PC-3 (cell line): ENCODE measurements around the gene C7orf57. TPM values are rescaled to one million over a fixed set of nuclear protein-coding genes. Genes with fewer than 3 reads are reported as not detected.

ENCODE experiments used
- ATAC-seq: fragments of 200-7000 bp; cut with Tn5 transposase; 2 replicates; pipeline ENCODE4 v1.9.1; 2020; ENCODE audit warnings: mild to moderate bottlenecking, moderate library complexity
- BruUV-seq: library from RNA; stranded (reverse); fragments of 400-500 nt; replicated peaks from 2 replicates; lab custom pipeline; 2021; lab: Mats Ljungman, UMichigan
- CTCF ChIA-PET: fragments of 300-600 bp; sonication (Branson Sonifier 250); formaldehyde crosslinking; loops from one replicate; lab custom pipeline; 2022; ENCODE audit warnings: antibody characterized with exemption; lab: Charles Lee
- POLR2A ChIA-PET: fragments of 300-600 bp; sonication (Branson Sonifier 250); formaldehyde crosslinking; loops from one replicate; lab custom pipeline; 2022; ENCODE audit warnings: antibody characterized with exemption; ENCODE audit not compliant: unreplicated experiment; lab: Charles Lee
- DNase-seq: peaks from one replicate; pipeline ENCODE4 v3.0.0-alpha.2; 2015
- H2AFZ ChIP-seq: fragments of 300-600 bp; sonication (generic); 2 replicates; pipeline ENCODE4 v1.6.0; 2016; ENCODE audit warnings: antibody characterized with exemption, low read length
- H3F3A ChIP-seq: fragments of 300-600 bp; sonication (generic); one replicate; pipeline ENCODE4 v1.6.0; 2017; ENCODE audit warnings: antibody characterized with exemption, low read length, control low read depth, mild to moderate bottlenecking; ENCODE audit not compliant: unreplicated experiment
- H3K27ac ChIP-seq: fragments of 300-600 bp; sonication (generic); 2 replicates; pipeline ENCODE4 v1.5.1; 2016; ENCODE audit warnings: mild to moderate bottlenecking, low read length
- H3K27me3 ChIP-seq: fragments of 300-600 bp; sonication (generic); 2 replicates; pipeline ENCODE4 v1.6.1; 2016; ENCODE audit warnings: low read length, mixed read lengths
- H3K36me3 ChIP-seq: fragments of 300-600 bp; sonication (generic); 2 replicates; pipeline ENCODE4 v1.6.1; 2016; ENCODE audit warnings: low read depth, mixed run types, low read length, mixed read lengths
- H3K4me1 ChIP-seq: fragments of 300-600 bp; sonication (generic); 2 replicates; pipeline ENCODE4 v1.5.1; 2016; ENCODE audit warnings: low read length; ENCODE audit not compliant: insufficient read depth
- H3K4me2 ChIP-seq: fragments of 300-600 bp; sonication (generic); 2 replicates; pipeline ENCODE4 v1.6.0; 2016; ENCODE audit warnings: low read length
- H3K4me3 ChIP-seq: fragments of 300-600 bp; sonication (generic); 2 replicates; pipeline ENCODE4 v1.5.1; 2016; ENCODE audit warnings: mild to moderate bottlenecking, low read length, mixed read lengths
- H3K79me2 ChIP-seq: fragments of 300-600 bp; sonication (generic); 2 replicates; pipeline ENCODE4 v1.6.1; 2017; ENCODE audit warnings: low read length, mixed read lengths
- H3K9ac ChIP-seq: fragments of 300-600 bp; sonication (generic); 2 replicates; pipeline ENCODE4 v1.6.0; 2016; ENCODE audit warnings: mild to moderate bottlenecking, low read length
- H3K9me2 ChIP-seq: fragments of 300-600 bp; sonication (generic); replicated peaks from 2 replicates; pipeline ENCODE4 v1.6.1; 2016; ENCODE audit warnings: mixed run types, low read length, mixed read lengths
- H3K9me3 ChIP-seq: fragments of 300-600 bp; sonication (generic); 2 replicates; pipeline ENCODE4 v1.6.1; 2016; ENCODE audit warnings: low read length, mixed read lengths
- H4K20me1 ChIP-seq: fragments of 300-600 bp; sonication (generic); 2 replicates; pipeline ENCODE4 v1.6.1; 2016; ENCODE audit warnings: low read length, mixed read lengths
- EZH2 ChIP-seq: fragments of 300-600 bp; sonication (generic); IDR thresholded peaks from one replicate; pipeline ENCODE4 v1.6.1; 2017; ENCODE audit warnings: antibody characterized with exemption, mild to moderate bottlenecking, low read length; ENCODE audit not compliant: unreplicated experiment
- EZH2phosphoT487 ChIP-seq: fragments of 300-600 bp; sonication (generic); IDR thresholded peaks from 2 replicates; pipeline ENCODE4 v1.6.1; 2018; ENCODE audit warnings: mild to moderate bottlenecking, antibody characterized with exemption, low read length, borderline replicate concordance
- intact Hi-C: fragments of 100-400 bp; cut with micrococcal nuclease; formaldehyde crosslinking; loops from 2 replicates; pipeline ENCODE4 v1.9.0; 2023
- total RNA-seq: library from RNA; depleted of rRNA; stranded (reverse); fragments of >200 nt; gene quantifications from 2 replicates; pipeline ENCODE4 v1.2.3, GENCODE V29; 2014
- TF ChIP-seq, protein P1 (sequence below): fragments of 300-600 bp; sonication (generic); conservative IDR thresholded peaks from 2 replicates; pipeline ENCODE4 v1.5.1; 2017; ENCODE audit warnings: antibody characterized with exemption, low read depth, mild to moderate bottlenecking, low read length

Gene C7orf57
- total RNA-seq, 1 experiment from 2014 or later: 0.15 TPM

DNA sequence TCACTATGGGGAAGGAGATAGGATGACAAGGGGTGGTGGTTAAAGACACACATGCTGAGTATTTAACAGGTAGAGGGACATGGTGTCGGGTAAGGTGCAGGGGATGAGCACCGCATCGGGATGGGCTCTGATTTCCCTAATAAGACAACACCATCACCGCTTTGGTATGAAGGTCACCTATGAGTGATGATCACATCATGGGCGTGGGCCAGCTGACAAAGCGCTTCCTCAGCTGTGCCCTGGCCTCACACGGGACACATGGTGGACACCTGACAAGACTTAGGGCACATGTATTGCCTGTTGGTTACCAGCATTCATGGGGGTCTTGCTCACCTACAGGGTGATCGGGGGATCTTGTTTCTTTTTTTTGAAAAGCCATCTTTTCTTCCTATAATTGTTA is 12.8 kb downstream of the C7orf57 start:
- Histone ChIP-seq H3K9ac (no peak overlapping the region), H3K4me3 (no peak overlapping the region), H3K9me2 (no peaks in the 10 kb centered on the region), H3K79me2 (no peaks in the 10 kb centered on the region), H2AFZ (peak overlapping the region; percentile 35; the same call in 1 of the 2 replicates), H3K9me3 (no peaks in the 10 kb centered on the region), H4K20me1 (no peaks in the 10 kb centered on the region), H3K36me3 (no peaks in the 10 kb centered on the region), H3F3A (no peaks in the 10 kb centered on the region), H3K4me1 (peaks cover 16% of the 10 kb centered on the region), H3K4me2 (peak overlapping the region; percentile 6; the same call in 1 of the 2 replicates), H3K27ac (no peak overlapping the region), H3K27me3 (no peaks in the 10 kb centered on the region)
- CTCF ChIA-PET: no interaction called here
- no TSS peak for BruUV-seq
- DNase-seq (peak; percentile 73), ATAC-seq (peak; percentile 89)
- POLR2A ChIA-PET: no interaction called here
- intact Hi-C loops: no loop called here
- TF ChIP-seq EZH2phosphoT487: no peak
- TF ChIP-seq, protein P1, sequence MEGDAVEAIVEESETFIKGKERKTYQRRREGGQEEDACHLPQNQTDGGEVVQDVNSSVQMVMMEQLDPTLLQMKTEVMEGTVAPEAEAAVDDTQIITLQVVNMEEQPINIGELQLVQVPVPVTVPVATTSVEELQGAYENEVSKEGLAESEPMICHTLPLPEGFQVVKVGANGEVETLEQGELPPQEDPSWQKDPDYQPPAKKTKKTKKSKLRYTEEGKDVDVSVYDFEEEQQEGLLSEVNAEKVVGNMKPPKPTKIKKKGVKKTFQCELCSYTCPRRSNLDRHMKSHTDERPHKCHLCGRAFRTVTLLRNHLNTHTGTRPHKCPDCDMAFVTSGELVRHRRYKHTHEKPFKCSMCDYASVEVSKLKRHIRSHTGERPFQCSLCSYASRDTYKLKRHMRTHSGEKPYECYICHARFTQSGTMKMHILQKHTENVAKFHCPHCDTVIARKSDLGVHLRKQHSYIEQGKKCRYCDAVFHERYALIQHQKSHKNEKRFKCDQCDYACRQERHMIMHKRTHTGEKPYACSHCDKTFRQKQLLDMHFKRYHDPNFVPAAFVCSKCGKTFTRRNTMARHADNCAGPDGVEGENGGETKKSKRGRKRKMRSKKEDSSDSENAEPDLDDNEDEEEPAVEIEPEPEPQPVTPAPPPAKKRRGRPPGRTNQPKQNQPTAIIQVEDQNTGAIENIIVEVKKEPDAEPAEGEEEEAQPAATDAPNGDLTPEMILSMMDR: no peak
- no peak for TF ChIP-seq EZH2

- Histone ChIP-seq H3K4me1 (peaks cover 17% of the 10 kb centered on the region), H4K20me1 (no peaks in the 10 kb centered on the region), H3K4me2 (no peak overlapping the region), H3K36me3 (no peaks in the 10 kb centered on the region), H3K27ac (no peak overlapping the region), H2AFZ (no peak overlapping the region), H3F3A (no peaks in the 10 kb centered on the region), H3K9me2 (no peaks in the 10 kb centered on the region), H3K9me3 (no peaks in the 10 kb centered on the region), H3K79me2 (no peaks in the 10 kb centered on the region), H3K27me3 (no peaks in the 10 kb centered on the region), H3K9ac (no peak overlapping the region), H3K4me3 (no peak overlapping the region)
- intact Hi-C loops: no loop called here
- BruUV-seq: no TSS peak
- TF ChIP-seq EZH2 (no peak), EZH2phosphoT487 (no peak)
- TF ChIP-seq, protein P1: no peak
- ChIA-PET POLR2A (no interaction called here), CTCF (no interaction called here)
- no peak for DNase-seq
- no peak for ATAC-seq
Observed at GRCh38 chr7:48049850-48050249, 14.5 kb downstream of the C7orf57 start.

DNA sequence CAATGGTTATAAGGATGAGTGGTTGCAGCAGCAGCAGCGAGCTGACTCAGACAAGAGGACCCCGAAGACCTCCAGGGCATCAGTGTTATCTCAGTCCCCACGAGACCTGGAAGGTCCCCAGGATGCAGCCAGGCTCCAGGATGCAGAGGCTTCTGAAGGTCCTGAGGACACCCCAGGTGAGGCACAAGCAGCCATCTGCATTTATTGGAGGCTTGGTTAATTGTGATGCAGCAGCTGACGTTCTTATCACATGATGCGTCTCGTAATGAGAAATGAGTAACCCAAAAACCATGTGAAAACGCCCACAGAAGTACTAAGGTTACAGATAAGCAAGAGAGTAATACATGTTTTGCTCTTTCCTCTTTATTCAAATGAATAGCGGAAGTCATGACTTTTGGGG is 17.4 kb downstream of the C7orf57 start:
- Histone ChIP-seq H3K4me1 (peaks cover 15% of the 10 kb centered on the region), H3K79me2 (no peaks in the 10 kb centered on the region), H3K9ac (no peak overlapping the region), H3F3A (no peaks in the 10 kb centered on the region), H3K27me3 (no peaks in the 10 kb centered on the region), H3K36me3 (no peaks in the 10 kb centered on the region), H3K9me3 (no peaks in the 10 kb centered on the region), H3K4me2 (no peak overlapping the region), H3K4me3 (no peak overlapping the region), H3K9me2 (no peaks in the 10 kb centered on the region), H3K27ac (no peak overlapping the region), H2AFZ (0 out of 2 replicates have a peak overlapping the region, but pooled peaks have one; percentile 26), H4K20me1 (no peaks in the 10 kb centered on the region)
- BruUV-seq: no TSS peak
- CTCF ChIA-PET: no interaction called here
- ATAC-seq (peak; percentile 32; the same call in 1 of the 2 replicates), DNase-seq (peak; percentile 48)
- intact Hi-C loops: no loop called here
- POLR2A ChIA-PET: interaction anchor here (0.5 kb wide), 1 partner anchor 35 kb away, joined by 6 read pairs; no protein-coding TSS in a partner anchor
- TF ChIP-seq EZH2phosphoT487 (no peak), EZH2 (no peak)
- TF ChIP-seq, protein P1: no peak
